HG03159 (cell line): ENCODE results near the gene MGAT4B.
A peak's percentile ranks its signal among the peaks of the same experiment; 100 is the strongest.

Source experiments
- ATAC-seq: cut with Tn5 transposase; IDR thresholded peaks from one replicate; pipeline ENCODE4 v1.9.1; 2021; ENCODE audit warnings: mild to moderate bottlenecking, moderate library complexity; ENCODE audit not compliant: unreplicated experiment

The MGAT4B gene

DNA sequence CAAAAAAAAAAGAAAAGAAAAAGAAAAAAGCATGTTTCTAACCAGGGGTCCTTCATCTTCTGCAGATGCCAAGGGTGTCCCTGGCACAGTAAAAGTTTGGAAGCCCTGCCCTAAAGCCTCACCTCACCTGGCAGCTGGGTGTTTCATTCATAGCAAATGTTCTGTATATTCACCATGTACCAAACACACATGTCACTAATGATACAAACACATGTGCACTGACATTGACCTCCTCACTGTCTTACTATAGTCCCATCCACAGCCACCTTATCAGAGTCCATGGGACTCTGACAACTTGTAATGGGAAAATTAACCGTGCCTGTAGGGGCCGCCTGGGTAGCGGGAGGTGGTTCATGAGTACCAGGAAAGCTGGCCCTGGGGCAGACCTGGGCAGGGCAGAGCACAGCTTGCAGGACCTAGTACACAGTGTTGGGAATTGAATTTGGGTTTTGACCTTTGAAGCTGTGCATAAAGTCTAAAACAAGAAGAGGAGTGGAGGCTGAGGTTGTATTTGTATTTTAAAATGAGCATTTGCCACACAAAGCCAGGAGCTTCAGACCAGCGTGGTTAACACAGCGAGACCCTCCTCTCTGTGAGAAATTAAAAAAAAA is 6.4 kb upstream of the MGAT4B start:
- no peak for ATAC-seq

DNA sequence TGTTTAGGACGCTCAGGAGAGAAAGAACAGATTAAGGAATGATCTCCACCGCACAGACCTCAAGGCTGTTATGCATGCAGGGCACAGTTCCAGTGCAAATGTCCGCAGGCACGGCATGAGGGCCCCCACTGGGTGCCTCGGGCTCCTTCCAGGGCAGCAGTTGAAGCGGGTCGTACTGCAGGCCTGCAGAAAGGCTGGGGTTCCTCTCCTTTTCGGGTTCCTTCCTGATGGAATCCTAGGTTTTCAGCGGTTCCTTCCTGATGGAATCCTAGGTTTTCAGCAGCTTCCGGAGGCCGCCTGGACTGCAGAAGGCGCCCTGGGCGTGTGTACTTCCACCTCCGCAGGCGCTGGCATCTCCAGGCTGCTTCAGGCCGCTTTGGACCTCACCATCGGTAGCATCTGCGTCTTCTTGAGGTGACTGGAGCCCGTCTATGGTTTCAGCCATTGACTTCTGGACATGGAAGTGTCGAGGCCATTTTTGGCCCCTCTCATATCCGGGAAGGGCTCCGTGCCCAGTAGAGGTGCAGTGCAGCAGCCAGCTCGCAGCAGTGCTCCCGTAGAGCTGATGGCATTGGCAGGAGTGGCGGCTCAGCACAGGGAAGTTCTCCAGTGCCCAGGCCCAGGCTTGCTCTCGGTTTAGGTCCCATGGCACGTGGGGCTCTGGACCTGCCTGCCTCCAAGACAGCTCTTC is 5.6 kb upstream of the MGAT4B start:
- no peak for ATAC-seq

DNA sequence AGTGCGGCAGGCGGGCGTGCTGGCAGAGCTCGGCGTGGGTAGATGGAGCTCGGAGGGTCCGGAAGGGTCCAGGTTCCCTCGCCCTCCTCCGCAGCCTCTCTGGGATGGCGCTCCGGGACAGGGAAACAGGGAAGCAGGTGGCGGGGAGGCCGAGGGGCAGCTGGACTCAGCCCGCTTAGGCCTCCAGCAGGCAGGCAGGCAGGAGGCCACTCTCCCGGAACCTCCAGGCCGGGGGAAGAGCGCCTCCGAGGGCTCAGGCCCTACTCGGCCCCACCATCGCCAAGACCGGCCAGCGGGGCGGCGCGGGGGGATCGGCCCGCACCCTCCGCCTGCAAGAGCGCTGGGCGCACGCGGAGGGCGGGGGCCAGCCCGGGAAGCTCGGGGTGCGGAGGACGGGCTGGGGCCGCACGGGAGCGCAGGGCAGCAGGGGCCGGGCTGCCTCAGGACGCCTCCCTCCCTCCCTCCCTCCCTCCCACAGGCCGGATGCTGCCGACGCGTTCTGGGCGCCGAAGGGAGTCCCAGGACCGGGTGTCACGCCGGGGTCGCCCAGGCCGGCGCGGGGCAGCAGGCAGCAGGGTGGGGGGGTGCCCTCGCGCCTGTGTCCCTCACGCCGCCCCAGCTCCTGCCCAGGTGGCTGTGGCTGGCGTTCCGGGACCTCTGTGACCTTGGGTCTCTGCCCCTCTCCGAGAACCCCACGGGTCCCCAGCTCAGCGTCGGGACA is 977 bp downstream of the MGAT4B start:
- peak; percentile 34 for ATAC-seq

DNA sequence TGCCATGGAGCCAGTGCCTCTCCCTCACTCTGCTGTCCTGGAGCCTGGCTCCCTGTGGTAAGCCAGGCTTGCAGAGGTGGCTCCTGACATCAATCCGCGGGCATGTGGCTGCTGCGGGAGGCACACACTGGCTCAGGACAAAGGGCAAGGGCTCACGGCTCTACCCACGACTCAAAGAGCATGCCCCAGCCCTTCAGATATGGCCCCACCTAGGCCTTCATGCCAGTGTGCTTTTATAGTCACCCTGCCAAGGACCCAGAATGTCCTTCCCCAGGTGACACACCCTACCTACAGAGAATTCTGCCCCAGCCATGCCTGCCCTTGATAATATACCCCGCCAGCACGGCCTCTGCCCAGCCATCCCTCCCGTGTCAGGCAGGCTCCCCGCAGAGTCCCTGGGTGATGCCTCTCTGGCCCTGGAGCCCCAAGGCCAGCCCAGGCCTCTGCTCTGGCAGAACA is 1.6 kb downstream of the MGAT4B start:
- ATAC-seq, result no peak

DNA sequence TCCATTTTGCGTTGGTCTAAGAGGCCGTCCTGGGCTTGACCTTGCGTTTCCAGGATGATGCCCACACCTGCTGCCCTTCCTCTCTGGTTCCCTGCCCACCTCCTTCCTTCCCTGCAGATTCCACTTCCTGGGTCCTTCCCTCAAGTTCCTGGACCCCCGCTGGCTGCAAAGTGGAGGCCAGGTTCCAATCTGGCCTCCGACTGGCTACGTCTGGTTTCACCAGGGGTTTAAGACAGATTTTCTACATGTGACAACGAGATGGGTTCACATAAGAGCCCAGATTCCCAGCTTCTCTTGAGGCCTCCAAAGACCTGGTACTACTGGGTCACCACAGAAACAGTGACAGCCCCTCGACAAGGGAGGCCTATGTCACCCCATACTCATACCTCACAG is 2.1 kb downstream of the MGAT4B start:
- ATAC-seq, result no peak

DNA sequence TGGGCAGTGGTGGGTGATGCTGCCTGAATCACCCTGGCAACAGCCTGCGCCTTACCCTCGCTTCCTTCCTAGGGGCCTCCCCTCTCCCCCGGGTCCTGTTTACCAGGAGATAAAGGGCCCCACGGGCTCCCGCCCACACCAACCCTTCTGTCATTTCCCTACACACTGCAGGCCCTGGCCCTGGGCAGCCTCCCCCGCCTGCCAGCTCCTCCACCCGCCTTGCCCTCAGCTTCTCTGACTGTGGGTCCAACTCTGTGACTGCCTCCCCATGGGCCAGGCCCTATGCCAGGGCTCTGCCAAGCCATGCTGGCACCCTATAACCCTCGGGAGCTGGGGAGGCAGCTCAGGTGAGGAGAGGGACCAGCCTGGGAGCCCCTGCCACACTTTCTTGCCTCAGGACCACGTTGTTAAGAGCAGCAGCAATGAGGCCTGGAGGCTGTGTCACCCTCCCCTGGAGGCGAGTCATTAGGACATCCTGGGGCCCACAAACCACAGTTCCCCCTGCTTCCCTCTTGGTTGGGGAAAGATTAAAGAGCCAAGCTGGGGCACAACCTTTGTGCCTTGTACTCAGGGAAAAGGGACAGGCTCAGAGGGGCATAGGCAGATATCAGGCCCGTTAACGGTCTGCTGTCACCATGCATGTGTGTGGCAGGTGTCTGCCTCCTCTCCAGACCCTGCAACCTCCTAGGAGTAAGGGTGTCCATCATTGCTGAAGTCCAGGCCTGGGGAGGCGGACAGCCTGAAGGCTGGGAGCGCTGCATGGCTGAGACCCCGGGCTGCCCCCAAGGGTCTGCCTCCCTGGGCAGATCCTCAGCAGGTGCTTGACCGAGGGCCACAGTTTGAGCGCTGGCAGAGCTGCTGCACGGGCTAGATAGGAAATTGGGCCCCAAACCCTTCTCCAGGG is 2.8 kb downstream of the MGAT4B start:
- ATAC-seq, result no peak

DNA sequence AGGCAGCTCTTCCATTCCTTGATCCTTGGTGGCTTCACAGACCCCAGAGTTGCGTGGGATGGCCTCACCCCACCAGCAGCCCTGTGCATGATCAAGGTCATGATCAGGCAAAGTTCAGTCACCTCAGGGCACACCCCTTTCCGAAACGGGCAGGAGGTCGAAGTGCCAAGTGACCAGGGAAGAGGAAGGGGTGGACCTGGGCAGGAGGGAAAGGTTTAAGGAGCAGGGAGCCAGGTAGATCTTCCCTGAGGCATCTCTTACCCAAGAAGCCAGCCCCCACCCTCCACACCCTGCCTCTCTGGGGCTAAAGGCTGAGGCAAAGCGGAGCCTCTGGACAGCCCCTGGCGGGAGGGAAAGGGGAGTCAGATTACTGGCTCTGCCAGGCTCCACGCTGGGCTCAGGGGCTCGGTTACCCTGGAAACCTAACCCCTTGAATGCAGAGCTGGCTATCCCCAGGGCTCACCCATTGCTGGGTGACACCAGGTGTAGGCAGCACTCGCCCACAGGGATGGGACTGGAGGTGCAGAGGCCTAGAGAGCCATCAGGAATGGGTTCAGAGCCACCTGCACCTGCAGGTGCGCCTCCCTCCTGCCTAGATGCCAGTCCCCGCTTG is 3.6 kb downstream of the MGAT4B start:
- ATAC-seq, result no peak

DNA sequence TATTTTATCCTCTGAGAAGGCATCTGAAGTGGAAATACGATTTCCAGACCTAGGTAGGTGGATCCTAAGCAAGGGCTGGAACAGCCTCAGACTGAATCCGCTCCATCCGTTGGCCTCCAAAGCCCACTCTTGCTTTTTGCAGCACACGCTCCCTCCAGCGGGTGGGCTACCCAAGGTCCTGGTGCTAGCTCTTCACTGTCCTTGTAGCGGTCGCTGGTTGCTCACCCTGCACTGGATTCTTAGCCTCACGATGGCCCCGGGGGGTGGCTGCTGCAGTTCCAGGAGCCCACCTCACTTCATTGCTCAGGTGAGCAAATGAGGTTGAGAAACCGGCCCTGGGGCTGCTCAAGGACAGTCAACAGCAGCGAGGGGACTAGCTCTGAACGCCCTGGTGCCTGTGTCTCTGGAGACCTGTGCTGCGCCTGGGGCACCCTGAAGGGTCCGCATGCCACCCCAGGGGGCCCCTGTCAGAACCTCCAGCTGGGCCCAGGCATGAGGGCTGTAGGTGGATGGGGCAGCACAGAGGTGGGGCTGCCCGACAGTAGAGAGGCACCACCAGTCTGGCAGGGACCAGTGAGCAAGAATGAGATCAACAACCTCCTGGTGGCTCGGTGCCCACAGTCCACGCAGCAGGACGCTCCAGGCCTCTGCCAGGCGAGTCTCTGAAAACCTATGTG is 4.3 kb downstream of the MGAT4B start:
- no peak for ATAC-seq

DNA sequence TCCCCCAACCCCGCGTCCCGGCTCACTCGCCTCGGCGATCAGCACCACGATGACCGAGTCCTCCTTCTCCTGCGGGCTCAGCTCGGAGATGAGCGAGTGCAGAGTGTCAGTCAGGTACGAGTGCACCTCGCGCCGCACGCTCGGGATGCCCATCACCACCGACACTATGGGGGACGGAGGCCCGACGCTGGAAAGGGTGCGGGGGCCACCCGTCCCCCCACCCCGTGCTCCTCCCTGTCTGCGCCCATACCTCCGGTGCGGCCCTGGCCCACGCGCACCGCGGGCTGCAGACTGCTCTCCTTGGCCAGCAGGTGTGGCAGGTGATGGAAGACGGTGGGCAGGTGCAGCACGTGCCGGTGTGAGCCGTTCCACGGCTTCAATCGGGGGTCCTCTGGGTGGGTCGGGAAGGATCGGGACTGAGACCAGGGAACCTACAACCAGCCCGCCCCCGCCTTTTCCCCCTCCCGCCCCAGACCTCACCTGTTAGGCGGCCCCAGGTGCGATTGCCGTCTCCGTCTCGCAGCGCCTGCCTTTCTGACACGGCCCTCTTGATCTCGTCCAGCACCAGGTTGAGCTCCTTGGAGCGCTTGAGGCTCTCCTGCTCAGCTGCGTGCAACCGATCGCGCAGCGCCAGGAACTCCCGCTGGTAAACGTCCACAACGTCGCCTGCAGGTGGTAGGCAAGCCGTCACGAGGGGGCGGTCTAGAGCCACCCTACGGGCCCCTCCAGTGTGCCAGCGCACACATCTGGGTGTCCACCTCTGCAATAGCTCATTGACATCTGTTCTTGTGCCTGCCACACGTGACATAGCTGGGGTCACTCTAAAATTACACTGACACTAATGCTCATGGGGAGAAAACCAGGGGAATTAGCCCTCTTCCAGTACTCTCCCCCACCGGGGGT is 5.1 kb downstream of the MGAT4B start:
- ATAC-seq, result no peak

DNA sequence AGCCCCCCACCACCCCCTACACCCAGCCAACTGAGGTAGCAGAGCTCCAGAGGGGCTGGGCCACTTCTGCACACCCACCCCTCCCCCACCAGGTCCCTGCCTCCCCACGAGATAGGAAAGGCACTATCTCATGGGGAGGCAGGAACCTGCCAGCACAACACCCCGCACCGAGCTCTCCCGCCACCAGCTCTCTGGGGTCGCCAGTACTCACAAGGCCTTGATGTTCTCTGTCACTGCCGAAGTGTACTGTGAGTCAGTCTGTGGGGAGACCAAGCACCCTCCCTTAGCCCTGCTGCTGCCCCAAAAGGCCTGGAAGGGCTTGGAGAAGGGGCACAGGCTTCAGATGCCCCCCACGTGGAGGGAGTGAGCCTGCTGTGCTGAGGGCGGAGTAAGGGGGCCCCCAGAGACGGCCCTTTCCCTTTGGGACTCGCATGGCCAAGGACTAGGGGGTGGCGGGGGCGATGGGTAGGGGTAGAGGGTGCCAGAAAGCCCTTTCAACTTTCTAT is 5.9 kb downstream of the MGAT4B start:
- no peak for ATAC-seq

DNA sequence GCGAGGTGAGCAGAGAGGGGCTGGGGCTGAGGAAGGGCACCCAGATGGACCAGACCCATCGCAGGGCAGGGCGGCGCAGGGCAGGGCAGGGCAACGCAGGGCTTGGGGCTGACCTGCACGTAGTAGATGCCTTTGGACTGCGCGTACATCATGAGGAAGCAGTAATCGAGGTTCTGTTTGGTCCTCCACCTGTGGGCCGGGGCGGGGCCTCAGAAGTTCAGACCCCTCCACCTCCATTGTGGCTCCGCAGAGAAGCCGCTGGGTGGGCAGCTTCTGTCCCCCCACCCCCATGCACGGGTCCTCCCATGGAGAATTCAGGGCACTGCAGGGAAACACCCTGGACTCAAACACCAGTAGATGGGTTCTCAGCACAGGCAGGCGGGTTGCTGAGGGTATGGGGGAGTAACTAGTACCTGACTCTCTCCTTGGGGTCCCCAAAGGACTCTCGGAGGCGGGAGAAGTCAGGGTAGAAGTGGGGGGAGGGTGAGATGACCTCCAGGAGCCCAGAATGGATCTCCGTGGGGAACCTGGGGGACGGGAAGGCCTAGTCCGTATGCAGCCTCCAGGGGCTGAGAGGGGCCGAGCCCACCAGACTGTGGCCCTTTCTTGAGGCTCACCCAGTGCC is 6.5 kb downstream of the MGAT4B start:
- no peak for ATAC-seq

DNA sequence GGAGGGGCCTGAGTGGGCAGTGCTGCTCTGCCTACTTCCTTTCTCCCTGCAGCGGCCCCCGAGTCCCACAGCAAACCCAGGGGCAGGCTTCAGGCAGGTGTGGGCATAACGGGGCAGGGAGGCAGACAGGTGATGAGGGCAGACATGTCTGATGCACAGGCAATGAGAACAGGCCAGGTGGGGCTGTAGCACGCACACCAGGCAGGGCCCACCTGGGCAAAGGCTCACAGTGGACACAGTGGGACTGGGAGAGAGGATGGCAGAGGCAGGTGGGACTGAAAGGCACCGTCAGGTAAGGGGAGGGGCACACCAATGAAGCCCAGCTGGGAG is 7.1 kb downstream of the MGAT4B start:
- ATAC-seq, result no peak

DNA sequence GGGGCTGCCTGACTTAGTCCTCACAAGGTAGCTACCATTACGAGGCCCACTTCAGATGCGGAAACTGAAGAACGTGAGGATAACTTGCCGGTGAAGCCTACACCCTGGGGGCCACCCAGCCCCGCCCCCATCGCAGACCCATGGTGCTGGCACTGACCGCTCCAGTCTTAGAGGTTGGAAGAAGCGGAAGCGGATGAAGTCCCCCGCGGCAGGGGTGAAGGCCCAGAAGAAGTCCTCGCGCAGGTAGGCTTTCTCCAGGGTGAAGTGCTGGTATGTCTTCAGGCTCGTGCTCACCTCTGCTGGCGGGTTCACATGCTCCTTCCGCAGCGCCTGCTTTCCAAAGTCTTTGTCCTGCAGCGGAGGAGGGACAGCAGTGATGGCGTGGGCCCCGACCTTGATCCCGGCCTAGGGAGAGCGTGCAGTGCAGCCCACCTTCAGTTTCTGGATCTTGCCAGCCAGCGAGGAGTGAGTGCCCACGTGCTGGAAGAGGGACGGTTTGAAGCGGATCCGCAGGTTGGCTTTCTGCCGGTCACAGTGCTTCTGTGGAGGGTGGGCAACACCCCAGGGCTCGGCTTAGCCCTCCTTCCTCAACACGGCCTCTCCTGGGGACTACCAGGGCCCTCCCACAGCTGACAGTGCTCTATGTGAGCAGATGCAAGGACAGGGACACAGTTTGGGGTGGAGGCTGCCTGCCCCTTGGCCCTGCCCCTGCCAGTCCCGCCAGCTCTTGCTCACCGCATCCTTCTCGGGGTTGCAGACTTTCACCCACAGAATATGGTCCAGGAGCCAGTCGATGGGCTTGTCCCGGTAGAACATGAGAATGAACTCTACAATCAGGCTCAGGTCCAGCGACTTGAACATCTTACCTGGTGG is 7.7 kb downstream of the MGAT4B start:
- ATAC-seq, result no peak

DNA sequence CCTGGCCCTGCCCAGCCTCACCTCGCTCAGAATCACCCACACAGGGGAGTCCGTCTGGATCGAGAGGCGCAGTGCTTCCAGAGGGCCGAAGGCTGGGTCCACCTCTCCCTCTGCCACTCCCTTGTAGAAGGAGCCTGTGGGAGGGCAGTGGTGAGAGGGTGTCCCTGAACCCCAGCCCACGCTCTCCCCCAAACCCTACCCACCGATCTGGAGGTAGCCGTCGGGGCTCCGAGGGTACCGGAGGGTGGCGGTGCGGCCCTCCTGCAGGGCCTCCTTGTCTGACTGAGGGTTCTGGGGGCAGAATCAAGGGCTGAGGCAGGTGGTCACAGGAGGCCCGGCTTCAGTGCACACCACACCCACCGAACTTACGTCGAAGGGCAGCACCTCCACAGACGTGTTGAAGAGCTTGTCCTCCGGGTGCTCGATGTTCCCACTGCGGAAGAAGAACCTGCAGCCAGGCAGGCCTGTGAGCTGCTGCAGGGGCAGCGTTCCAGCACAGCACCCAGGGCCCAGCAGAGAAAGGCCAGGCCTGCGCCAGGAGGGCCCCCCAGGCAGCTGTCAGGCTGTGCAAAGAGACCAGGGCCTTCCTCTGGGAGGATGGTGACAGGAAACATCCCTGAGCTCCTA is 8.4 kb downstream of the MGAT4B start:
- no peak for ATAC-seq

DNA sequence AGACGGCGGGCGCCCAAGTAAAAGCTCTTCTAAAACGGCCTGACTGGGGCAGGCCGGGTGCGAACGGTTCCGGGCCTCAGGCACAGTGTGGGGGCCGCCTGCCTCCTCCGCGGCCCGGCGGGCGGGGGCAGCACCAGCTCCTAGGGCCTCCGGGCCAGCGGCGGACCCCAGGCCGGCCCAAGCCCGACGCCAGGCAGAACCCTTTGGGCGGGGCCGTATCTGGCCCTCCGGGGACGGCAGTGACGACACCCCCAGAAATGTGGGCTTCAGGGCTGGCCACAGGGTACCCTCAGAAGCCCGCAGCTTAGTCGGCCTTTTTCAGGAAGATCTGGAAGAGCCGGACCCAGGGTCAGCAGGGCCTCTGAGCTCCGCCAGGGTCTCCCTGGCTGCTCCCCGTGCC is 8.9 kb downstream of the MGAT4B start:
- no peak for ATAC-seq

DNA sequence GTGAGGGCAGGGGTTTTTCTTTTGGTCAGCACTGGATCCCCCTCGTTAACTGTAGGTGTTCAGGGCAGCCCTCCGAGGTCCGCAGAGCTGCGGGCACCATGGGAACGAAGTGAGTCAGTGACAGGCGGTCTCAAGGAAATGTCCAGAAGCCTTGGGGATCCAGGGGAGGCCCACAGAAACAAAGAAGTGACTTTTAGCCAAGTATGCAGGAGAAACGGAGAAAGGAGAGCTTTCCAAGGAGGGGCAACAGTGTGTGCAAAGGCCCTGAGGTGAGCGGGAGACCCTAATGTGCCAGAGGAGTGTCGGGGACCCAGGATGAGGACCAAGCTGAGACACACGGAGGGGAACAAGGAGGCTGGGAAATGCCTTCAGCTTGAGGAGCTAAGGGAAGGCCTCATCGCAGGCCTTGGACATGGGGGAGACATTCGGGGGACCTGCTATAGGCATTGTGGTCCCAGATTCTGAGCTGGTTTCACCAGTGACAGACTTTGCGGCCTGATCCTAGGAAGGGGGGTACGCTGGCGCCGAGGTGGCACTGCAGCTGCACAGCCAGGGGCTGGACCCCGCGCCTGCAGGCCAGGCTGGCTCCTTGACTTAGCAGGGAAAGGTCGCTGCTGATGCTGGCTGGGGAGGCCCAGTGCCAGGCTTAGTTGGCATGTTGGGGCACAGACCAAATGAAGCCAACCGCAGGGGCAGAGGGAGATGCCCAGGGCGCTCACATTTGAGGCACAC is 9.6 kb downstream of the MGAT4B start:
- ATAC-seq, result no peak
